Measurements from ENCODE around the gene PRDM16.

GRCh38 chr1:3145532-3146325, 76.7 kb downstream of the PRDM16 start:
- TF ChIP-seq CTCF (IDR thresholded peaks at IDR 0.05; ENCODE audit: low read length), result no peak
- TF ChIP-seq EZH2 (IDR thresholded peaks at IDR 0.05; ENCODE audit: borderline replicate concordance, low read length), result no peak

Measured in OCI-LY1 (cell line).